HG02870 (cell line): ENCODE data around the gene PDE2A.

Source experiments
- ATAC-seq: cut with Tn5 transposase; IDR thresholded peaks from one replicate; pipeline ENCODE4 v1.9.1; 2021; ENCODE audit warnings: mild to moderate bottlenecking, moderate library complexity; ENCODE audit not compliant: unreplicated experiment

Gene PDE2A

DNA sequence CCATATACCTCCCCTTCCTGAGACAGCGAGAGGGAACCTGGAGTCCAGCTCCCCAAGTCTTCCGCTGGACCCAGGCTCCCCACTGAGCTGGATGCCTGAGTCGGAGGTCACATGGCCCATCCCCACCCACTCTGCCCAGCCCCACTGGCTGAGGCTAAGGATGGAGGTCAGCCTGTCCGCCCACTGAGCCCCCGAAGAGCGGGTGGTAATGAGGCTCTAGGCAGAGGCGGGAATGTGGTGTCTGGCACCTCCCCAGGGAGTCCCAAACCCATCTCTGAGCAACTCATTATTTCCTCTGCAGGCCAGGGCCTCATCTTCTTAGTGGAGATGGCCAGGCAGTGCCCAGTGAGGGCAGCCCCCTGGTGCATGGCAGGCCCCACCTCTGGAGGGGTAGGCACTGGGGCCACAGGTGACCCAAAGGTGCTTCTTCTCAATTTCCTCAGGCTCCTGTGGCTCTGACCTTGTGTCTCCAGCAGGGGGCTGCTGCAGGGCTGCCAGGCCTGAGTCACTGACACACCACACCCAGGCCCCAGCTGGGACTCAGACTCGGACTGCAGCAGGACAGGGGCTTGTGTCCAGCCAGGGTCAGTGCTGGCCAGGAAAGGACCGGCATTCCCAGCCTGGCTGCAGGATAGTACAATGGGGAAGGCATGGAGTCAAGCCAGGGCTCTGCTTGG lies 10.2 kb upstream of the PDE2A start:
- ATAC-seq = no peak

DNA sequence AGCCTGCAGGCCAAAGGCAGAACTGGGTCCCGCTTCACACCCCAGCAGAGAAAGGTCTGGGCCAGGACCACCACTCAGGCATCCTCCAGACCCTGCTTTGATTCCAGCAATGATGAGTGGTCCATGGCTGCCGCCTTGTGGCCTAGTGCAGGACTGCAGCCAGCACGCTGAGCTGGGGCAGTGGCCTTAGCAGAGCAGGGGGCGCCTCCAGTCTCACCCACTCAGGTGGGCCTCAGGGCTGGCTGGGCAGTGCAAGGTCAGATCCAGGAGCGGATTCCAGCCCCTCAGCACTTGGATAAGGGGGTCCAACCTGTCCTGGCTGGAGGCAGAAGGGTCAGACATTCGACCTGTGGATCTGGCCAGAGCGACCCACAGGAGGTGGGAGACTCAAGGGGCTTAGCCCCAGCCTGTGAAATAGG lies 9.6 kb upstream of the PDE2A start:
- no peak for ATAC-seq

DNA sequence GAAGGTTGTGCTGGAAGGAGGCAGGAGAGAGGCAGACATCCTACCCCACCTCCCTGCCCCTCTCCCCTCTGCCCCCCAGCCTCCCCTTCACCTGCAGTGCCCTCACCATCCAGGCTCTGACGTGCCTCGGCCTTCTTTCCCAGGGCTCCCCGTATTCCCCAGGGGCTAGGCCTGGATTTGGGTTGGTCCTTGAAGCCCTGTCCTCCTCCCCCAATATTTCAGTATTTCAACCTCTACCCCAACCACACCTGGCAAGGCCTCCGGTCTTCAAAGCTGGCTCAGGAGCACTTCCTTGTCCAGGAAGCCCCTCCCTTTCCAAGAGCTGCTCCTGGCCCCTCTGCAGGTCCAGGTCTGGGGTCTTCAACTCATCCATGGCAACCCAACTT lies 8.6 kb upstream of the PDE2A start:
- no peak for ATAC-seq

DNA sequence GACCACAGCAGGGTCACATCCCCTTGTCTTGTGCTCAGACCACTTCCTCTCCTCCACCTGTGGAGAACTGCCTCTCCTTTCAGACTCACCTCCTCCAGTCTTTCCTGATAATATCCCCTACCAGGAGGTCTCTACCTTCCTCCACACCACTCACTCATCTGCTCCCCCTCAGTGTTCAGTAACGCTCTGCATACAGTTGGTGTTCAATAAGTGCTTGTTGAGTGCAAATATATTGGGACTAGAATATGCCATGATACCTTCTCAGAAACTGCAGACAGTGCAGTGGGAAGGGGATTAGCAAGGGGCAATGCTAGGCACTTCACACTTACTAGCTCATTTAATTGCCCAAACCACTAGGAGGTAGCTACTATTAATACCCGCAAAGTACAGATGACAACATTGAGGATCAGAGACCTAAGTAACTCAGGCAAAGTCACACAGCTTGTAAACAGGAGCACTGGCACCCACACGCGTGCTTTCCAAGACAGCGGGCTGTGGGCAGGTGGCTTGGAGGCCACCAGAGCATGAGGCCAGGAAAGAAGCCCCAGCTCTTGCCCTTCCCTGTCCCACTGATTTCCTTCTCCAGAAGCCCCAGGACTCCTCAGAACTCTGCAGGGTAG lies 8.1 kb upstream of the PDE2A start:
- no peak for ATAC-seq

DNA sequence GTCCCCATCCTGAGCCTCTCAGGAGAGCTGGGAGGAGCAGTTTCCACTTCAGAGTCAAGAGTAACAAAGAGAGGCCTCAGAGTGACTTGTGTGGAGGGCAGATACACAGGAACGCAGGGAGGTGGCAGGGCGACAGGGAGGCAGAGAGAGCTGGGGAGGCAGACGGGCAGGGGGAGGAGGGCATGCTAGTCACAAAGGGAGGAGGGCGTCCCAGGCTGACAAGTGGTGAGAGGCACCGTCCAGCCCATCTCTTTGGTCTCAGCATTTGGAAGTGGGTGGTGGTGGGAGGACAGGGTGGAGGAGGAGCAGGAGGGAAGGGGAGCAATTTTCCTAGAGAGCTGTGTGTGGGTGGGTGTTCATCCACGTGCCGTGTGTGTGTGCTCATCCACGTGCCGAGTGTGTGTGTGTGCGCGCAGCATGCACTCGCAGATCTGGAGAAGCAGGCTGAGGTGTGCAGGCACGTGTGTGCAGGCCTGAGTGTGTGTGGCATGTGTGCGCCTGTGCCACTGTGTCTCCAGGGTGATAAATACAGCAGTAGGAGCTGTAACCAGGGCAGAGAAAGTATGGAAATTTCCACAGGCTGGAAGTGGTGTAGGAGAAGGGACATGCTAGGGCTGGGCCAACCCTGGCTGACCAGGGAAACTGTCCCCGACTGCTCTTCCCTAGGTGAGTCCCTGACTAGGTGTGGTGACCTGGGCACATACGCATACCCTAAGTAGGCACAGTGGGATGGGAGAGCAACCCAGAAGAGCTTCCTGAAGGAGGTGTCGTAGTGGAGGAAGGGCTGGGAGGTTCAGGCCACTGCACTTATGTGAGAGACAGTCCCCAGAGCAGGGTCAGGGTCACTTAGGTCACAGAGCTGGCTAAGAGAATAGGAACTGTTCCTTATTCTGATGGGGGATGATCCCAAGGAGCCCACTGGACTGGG lies 7.3 kb upstream of the PDE2A start:
- no peak for ATAC-seq

DNA sequence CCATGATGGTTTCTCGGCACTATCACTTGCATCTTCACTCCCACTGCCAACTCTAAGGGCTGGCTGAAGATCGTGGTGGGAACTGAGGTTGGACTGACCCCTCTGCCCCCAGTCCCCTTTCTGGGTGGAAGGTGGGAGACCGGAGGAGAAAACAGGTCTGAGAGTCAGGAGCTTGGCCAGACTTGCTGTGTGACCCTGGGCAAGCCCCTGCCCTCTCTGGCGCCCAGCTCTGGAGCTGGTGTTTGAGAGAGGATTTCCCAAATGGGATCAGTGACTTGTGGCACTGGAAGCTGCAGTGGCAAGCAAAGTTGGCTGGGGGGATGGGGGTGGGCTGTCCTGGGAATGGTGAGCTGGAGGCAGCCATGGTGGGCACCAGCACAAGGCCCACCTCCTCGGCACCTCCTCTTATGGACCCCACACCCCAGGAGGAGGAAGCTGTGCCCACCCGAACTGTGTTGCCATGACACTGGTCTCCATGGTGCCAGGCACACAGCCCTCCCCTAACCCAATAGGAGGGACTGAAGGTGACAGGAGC lies 6.5 kb upstream of the PDE2A start:
- no peak for ATAC-seq

DNA sequence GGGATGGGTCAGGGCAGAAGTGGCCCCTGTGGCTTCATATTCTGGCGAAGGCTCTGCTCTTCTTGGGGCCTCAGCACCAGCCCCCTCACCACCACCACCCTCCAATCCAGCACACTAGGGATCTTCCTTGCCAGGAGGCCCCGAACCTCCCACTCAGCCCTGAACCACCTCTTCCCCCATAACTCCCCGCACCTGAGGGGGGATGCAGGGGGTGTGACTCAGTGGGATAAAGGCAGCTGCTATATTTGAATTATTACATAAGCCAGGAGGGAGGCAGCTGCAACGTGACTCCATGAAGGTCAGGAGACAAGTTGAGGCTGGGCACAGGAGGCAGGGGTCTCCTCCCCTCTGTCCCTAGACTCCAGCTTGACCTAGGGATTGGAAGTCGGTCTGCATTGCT lies 5.6 kb upstream of the PDE2A start:
- ATAC-seq = no peak

DNA sequence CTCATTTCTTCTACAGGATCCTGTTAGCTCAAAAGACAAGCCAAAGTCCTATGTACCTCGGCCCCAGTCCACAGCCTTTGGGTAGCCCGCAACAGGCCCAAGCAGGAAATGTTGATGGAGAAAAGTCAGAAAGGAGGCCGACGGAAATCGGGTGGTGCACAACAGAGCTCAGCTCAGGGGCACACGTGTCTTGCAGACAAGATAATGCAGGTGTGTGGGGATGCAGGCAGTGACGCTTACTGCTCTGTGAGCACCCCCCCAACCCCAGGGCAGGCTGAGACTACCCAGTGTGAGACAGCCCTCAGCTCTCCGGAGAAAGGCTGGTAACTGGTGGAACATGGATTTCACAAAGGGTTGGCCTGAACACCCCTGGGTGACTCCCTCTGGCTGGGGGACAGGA lies 4.3 kb upstream of the PDE2A start:
- no peak for ATAC-seq

DNA sequence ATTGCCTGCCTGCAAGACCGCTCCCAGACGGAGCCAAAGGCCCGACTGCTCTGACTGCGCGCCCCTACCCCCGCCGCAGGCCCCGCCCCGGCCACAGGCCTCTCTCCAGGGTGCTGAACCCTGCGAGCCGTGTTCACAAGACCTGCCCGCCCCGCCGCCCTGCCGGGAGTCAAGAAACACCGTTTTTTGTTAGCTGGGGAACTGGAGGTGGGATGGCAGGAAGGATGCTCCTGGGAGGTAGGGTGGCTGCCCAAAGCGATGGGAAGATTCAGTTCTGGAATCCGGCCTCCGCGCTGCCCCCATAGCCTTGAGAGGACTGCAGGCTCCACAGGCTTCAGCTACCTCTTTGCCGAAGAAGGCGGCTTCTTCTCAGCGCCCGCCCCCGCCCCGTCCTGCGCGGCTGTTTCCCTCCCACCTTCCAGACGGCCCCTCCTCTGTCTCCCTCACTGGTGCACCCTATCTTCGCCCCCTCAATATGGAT lies 2.7 kb upstream of the PDE2A start:
- ATAC-seq = no peak

DNA sequence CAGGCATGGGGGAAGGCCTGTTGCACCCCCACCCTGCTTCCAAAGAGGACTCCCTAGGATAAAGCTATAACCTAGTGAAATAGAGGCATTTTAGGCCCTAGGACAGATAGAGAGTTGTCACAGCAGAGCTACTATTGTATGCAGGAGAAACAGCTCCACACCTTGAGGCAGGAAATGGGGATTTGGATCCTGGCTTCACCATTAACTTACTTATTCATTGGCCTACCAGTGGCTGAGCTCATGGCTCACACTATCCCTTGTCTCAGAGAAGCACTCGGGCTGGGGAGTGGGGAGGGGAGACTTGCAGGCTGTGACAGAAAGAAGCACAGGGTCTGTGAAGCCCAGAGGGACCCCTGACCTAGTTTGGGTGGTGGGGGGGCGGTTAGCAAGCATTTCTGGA lies 999 bp upstream of the PDE2A start:
- no peak for ATAC-seq

DNA sequence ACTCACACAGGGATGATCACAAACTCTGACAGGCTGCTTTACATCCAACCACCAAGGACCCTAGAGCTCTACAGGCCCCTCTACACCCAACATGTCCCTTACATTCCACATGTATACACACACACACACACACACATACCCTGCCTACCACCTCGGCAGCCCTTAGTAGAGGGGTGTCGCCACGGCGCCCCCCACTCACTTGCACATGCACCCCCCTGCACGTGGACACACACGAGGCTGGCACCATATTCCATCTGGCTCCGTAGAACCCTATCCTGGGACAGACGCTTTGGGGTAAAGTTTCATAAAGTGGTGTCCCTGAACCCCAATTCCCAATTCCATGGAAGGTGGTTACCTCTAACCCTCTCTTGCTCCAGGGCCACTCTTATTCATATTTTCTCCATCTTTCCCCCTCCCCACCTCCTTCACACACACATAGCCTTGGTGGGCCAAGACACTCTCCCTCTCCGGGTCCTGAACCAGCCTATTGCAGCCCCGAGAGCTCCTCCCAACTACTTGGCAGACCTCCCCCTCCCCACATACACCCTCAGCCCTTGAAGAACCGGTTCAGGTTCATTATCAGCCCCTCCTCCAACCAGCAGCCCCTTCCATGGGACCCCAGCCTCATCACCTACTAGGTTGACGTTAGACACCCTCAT lies 809 bp downstream of the PDE2A start:
- ATAC-seq = no peak

DNA sequence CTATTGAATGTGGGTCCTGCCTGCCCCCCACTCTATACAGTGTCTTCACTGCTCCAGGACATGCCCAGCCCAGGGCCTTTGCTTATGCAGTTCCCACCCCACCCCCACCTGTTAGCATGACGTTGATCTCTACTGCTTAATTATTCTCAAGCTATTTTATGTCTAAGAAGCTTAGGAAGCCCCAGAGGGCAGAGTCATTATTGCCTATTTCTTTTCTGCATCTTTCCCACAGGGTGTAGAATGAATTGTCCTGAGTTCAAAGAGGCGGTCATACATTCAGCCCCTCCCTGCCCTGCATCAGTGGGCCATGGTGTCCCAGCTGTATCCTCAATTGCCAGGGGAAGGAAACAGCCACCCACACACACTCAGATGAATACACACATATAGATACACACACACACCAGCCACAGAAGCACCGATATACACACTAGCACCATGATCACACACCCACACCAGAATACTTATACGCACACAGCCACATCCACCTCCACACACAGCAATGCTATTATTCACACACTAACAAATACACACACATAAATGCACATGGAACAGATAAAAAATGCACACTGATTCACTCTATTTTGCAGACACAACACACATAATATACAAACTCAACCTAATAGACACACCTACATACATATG lies 1.5 kb downstream of the PDE2A start:
- no peak for ATAC-seq

DNA sequence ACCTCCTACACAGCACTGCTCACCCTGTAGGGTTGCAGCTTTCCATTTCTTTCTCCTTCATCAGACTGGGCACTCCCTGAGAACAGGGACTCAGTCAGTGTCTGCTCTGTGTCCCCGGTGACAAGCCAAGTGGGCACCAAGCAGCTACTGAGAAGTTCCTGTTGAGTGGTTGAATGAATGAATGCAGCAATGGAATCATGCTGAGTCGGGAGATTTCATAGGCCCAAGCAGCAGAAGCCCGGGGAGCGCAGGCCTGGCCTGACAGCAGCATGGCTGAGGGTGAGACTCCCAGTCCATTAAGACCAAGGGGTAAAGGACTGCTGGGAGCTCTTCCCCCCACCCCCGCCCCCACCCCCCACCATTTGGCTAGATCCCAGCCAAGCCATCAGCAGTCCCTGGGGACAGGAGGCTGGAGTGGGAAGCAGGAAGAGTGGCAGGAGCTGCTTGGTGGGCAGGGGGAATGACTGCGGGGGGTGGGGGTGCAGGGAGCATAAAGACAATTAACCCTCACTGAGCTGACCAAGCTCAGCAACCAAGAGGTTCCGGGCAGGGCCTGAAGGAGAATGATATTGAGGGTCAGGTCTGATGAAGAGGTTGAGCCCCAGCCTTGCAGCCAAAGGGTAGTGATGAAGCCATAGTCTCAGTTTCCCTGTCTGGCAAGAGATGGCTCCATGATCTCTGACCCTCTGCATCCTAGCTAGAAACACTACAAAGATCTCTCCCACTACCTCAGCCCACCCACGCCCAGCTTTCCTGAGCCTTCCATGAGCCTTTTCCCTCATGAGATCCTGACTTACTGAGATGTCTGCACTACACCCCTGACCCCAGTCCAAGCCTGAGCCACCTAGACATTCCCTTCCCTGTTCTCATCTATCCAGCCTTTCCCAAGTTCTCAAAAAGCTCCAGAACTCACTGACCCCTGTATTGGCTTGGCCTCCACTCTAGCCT lies 2.8 kb downstream of the PDE2A start:
- no peak for ATAC-seq

DNA sequence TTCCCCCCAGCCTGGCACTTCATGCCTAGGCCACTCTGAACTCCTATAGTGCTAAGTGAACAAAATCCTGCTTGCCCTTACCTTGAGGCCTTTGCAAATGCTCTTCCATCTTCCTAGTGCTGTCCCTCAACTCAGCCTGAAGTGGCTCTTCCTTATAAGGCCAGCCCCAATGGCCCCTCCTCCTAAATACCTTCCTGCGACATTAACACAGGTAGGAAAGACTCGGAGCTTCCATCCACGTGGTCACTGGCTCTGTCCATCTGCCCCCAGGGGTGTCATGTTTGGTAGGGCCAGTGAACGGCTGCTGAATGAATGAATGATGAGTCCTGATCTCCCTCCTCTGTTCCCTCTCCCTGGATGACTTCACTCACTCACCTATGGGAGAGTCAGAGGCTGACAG lies 4.2 kb downstream of the PDE2A start:
- ATAC-seq = no peak

DNA sequence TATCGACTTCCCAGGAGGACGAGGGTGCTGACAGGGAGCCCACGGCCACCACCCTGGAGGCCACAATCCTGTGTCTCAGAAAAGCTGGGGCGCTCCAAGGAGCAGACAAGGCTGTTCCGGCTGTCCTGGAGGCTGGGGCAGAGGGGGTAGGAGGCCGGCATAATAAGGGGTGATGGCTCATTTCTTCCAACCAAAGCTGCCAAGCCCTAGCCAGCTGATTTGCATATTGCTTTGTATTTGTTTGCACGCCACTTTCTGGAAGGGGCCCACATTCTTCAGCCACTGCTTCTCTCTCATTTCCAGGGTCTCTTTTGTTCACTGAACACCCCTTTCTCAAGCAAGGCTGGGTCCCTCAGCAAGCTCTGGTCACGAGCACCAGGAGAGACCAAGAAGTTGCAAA lies 4.7 kb downstream of the PDE2A start:
- ATAC-seq = no peak

DNA sequence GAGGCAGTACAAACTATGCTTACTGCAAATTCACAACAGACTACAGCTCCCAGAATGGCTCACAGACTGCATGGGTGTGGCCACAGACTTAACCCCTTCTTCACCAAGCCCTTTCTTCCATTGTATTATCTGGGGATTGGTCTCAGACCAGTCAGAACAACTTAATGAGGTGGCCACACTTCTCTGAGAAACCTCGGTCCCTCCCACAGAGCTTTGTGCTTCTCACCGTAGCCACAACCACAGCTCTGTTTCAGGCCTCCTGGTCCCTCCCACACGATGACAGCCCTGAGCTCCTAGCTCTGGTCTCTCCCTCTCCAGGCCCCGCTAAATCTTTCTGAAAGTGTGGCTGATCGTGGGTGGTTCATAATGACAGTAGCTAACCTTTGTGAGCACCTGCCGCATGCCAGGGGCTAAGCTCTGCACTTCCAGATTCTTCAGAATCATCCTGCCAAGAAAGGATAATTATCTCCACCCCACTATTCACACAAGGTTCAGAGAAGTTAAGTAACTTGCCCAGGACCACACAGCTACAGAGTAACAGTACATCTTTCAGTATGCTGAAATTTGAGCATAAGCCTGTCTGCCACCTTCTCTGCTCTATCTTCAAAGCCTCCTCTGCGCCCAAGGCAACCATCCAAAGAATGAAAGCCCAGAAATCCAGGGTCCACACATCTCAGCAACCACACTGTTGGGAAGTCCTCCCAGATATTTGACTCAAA lies 5.4 kb downstream of the PDE2A start:
- ATAC-seq = peak; percentile 94

DNA sequence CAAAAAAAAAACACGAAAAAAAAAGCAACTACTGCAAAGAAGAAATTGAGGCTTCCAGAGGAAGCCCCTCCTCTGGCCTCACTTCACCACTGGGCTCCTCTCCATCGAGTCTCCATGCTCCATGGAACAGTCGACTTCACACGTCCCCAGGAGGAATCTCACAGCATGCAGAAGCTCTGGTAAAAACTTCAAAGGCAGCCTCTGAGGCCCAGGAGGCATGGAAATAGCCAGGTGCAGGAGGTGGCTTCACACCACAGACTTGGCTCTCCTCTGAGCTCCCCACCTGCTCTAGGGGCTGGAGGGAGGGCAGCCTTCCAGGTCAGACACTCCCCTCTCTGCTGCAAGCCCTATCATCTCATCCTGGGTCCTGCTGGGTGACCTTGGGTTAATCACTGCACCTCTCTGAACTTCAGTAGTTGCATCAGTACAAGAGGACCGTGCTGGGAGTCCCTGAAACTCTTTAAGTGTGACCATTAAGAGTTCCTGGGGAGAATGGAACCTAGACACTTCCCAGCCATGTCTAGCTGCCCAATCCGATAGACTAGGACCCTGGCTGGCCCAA lies 8.2 kb downstream of the PDE2A start:
- no peak for ATAC-seq

DNA sequence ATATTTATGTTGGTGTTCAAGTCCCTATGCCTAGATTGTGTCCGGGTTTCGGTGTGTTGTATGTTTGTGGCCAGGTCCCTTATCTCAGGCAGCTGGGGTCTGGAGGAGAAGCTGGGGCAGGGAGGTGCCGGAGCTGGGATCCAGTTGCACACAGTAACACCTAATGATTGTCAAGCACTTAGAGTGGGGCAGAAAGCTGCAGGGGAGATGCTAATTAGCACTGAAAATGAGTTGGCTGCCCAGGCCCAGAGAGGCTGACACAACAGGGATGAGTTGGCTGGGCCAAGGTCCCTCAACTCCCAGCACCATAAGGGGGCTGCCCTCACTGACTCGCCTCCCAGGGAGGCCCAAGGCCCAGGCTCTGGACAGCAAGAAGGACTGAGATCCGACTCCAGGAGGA lies 12.2 kb downstream of the PDE2A start:
- no peak for ATAC-seq
